Mesenchymal stem cell (in vitro differentiated cells and primary cell): ENCODE measurements around the gene CBY2.

Experiments
- DNase-seq: peaks from one replicate; pipeline ENCODE4 v3.0.0-alpha.2; 2013
- H2AFZ ChIP-seq: one replicate; pipeline ENCODE4 v1.6.1; 2013; ENCODE audit warnings: low read depth, mild to moderate bottlenecking, control low read depth, inconsistent platforms, low read length, moderate library complexity
- H2AK5ac ChIP-seq: 2 replicates; pipeline ENCODE4 v1.6.1; 2013; ENCODE audit warnings: low read length, moderate library complexity, mild to moderate bottlenecking, inconsistent platforms; ENCODE audit not compliant: severe bottlenecking
- H2BK120ac ChIP-seq: one replicate; pipeline ENCODE4 v1.6.1; 2013; ENCODE audit warnings: low read depth, mild to moderate bottlenecking, inconsistent platforms, low read length, moderate library complexity
- H2BK12ac ChIP-seq, 2 experiments: one replicate each; pipeline ENCODE4 v1.6.1; 2013; ENCODE audit warnings: inconsistent platforms in 2 of 2, low read length in 2 of 2, mild to moderate bottlenecking in 2 of 2, moderate library complexity in 2 of 2, control low read depth in 1 of 2
- H2BK15ac ChIP-seq: one replicate; pipeline ENCODE4 v1.6.1; 2013; ENCODE audit warnings: mild to moderate bottlenecking, low read depth, inconsistent platforms; ENCODE audit not compliant: poor library complexity, severe bottlenecking
- H2BK5ac ChIP-seq: 2 replicates; pipeline ENCODE4 v1.6.1; 2013; ENCODE audit warnings: low read depth, mild to moderate bottlenecking, low read length, control low read depth, inconsistent platforms; ENCODE audit not compliant: poor library complexity, severe bottlenecking
- H3K14ac ChIP-seq, 2 experiments: one replicate each; pipeline ENCODE4 v1.6.1; 2013; ENCODE audit warnings: inconsistent platforms in 2 of 2, low read length in 2 of 2, control low read depth in 1 of 2, mild to moderate bottlenecking in 1 of 2, moderate library complexity in 1 of 2
- H3K18ac ChIP-seq, 2 experiments: one replicate each; pipeline ENCODE4 v1.6.1; 2013; ENCODE audit warnings: inconsistent platforms in 2 of 2, low read length in 2 of 2, control low read depth in 1 of 2, low read depth in 1 of 2, mild to moderate bottlenecking in 1 of 2
- H3K23ac ChIP-seq, 2 experiments: one replicate each; pipeline ENCODE4 v1.6.1; 2013; ENCODE audit warnings: inconsistent platforms in 2 of 2, low read length in 2 of 2, mild to moderate bottlenecking in 2 of 2, moderate library complexity in 2 of 2, control low read depth in 1 of 2
- H3K27ac ChIP-seq: 2 replicates; pipeline ENCODE4 v1.5.1; 2013; ENCODE audit warnings: mild to moderate bottlenecking, moderate library complexity, low read length, control low read depth, inconsistent platforms; ENCODE audit not compliant: poor library complexity, severe bottlenecking
- H3K27me3 ChIP-seq, 2 experiments: 2 replicates each; pipeline versions ENCODE4 v1.6.1 to v1.7.0; 2013; ENCODE audit warnings: low read length in 2 of 2, mild to moderate bottlenecking in 2 of 2, moderate library complexity in 2 of 2, control low read depth in 1 of 2, inconsistent platforms in 1 of 2; ENCODE audit not compliant: control insufficient read depth in 1 of 2, insufficient read depth in 1 of 2
- H3K36me3 ChIP-seq, 2 experiments: 2 replicates each; pipeline versions ENCODE4 v1.6.1 to v1.7.0; 2013; ENCODE audit warnings: low read length in 2 of 2, control low read depth in 1 of 2, inconsistent platforms in 1 of 2, low read depth in 1 of 2, mild to moderate bottlenecking in 1 of 2; ENCODE audit not compliant: insufficient read depth in 2 of 2, control insufficient read depth in 1 of 2
- H3K4ac ChIP-seq, 2 experiments: one replicate each; pipeline ENCODE4 v1.6.1; 2013; ENCODE audit warnings: inconsistent platforms in 2 of 2, low read length in 2 of 2, mild to moderate bottlenecking in 2 of 2, moderate library complexity in 2 of 2, control low read depth in 1 of 2, low read depth in 1 of 2
- H3K4me1 ChIP-seq: 2 replicates; pipeline ENCODE4 v1.6.1; 2013; ENCODE audit warnings: low read depth, low read length, control low read depth; ENCODE audit not compliant: control insufficient read depth, insufficient read depth
- H3K4me2 ChIP-seq: 2 replicates; pipeline ENCODE4 v1.6.1; 2013; ENCODE audit warnings: low read length, mild to moderate bottlenecking, inconsistent platforms; ENCODE audit not compliant: poor library complexity, severe bottlenecking
- H3K4me3 ChIP-seq, 2 experiments: 2 replicates each; pipeline versions ENCODE4 v1.5.1 to v1.7.0; 2013; ENCODE audit warnings: low read length in 2 of 2, mild to moderate bottlenecking in 2 of 2, control low read depth in 1 of 2, low read depth in 1 of 2; ENCODE audit not compliant: insufficient read depth in 1 of 2
- H3K79me1 ChIP-seq: replicated peaks from 2 replicates; pipeline ENCODE4 v1.6.1; 2013; ENCODE audit warnings: mild to moderate bottlenecking, control low read depth, low read length, inconsistent platforms; ENCODE audit not compliant: poor library complexity, severe bottlenecking
- H3K9ac ChIP-seq: 2 replicates; pipeline ENCODE4 v1.7.0; 2013; ENCODE audit warnings: mild to moderate bottlenecking, low read length, moderate library complexity
- H3K9me3 ChIP-seq: 2 replicates; pipeline ENCODE4 v1.7.0; 2013; ENCODE audit warnings: mild to moderate bottlenecking, low read length; ENCODE audit not compliant: control insufficient read depth
- H4K8ac ChIP-seq: one replicate; pipeline ENCODE4 v1.6.1; 2013; ENCODE audit warnings: inconsistent platforms, mild to moderate bottlenecking, low read length, moderate library complexity
- H4K91ac ChIP-seq: one replicate; pipeline ENCODE4 v1.6.1; 2013; ENCODE audit warnings: mild to moderate bottlenecking, low read length, inconsistent platforms
- WGBS: methylation state at CpG from one replicate; pipeline ENCODE4 v1.1.7; 2013; ENCODE audit warnings: mixed read lengths; 5-methylcytosine and 5-hydroxymethylcytosine counted together

CBY2 gene

DNA sequence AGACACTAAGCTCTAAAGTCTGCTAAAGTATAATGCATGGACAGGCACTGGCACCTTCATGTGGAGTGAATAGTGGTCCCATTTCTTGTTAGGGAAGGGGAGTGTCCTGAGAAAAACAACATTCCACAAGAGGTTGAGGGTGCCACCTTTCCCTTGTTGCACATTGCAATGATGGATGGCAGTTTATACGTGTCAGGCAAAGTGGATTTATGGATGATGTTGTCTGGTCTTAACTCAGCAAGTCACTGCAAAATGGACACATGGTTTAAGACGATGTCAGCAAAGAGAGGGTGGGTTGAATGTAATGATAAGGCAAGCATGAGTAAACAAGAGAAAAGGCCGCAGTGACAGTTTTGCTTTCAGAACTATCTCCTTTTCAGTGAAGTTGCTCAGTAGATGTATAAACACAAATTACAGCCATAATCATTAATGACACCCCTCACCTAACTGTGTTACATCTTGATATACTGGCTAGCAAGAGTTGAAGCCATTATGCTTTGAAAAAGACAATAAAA, 19.6 kb upstream of the CBY2 start:
- no peak overlapping the region for H2BK5ac ChIP-seq
- H3K14ac ChIP-seq, result no peak overlapping the region
- H3K23ac ChIP-seq, result no peak overlapping the region
- H3K4me1 ChIP-seq, result no peaks in the 10 kb centered on the region
- no peak overlapping the region for H3K9ac ChIP-seq
- H3K18ac ChIP-seq, result no peak overlapping the region
- no peaks in the 10 kb centered on the region for H3K79me1 ChIP-seq
- no peak overlapping the region for H3K4me3 ChIP-seq
- no peak overlapping the region for H2BK120ac ChIP-seq
- H2AK5ac ChIP-seq, result no peak overlapping the region
- H3K4me2 ChIP-seq, result no peak overlapping the region
- H2BK15ac ChIP-seq, result no peak overlapping the region
- H3K36me3 ChIP-seq, result no peaks in the 10 kb centered on the region
- H4K91ac ChIP-seq, result no peak overlapping the region
- no peak overlapping the region for H3K27ac ChIP-seq
- no peak overlapping the region for H2BK12ac ChIP-seq
- no peak overlapping the region for H3K4ac ChIP-seq
- no peak overlapping the region for H2AFZ ChIP-seq
- WGBS, result 24% methylated on average over 2 of the region's 3 CpGs
- H4K8ac ChIP-seq, result no peak overlapping the region
- peaks cover 40 to 57% of the 10 kb centered on the region in 2 experiments for H3K27me3 ChIP-seq
- no peaks in the 10 kb centered on the region for H3K9me3 ChIP-seq
- no peak for DNase-seq

- Histone ChIP-seq H2BK5ac (no peak overlapping the region), H3K18ac (no peak overlapping the region), H3K14ac (no peak overlapping the region), H2AK5ac (no peak overlapping the region), H3K27me3 (peaks cover 46 to 60% of the 10 kb centered on the region in 2 experiments), H3K4ac (no peak overlapping the region), H4K91ac (no peak overlapping the region), H4K8ac (no peak overlapping the region), H2AFZ (no peak overlapping the region), H2BK12ac (no peak overlapping the region), H3K4me2 (no peak overlapping the region), H3K36me3 (no peaks in the 10 kb centered on the region), H3K23ac (no peak overlapping the region), H2BK120ac (no peak overlapping the region), H2BK15ac (no peak overlapping the region), H3K9ac (no peak overlapping the region), H3K9me3 (no peaks in the 10 kb centered on the region), H3K27ac (no peak overlapping the region), H3K4me1 (no peaks in the 10 kb centered on the region), H3K4me3 (no peak overlapping the region), H3K79me1 (no peaks in the 10 kb centered on the region)
- DNase-seq, result no peak
- 41% methylated on average over 3 of the region's 3 CpGs for WGBS
These were observed 18.4 kb upstream of the CBY2 start for GRCh38 chr13:45683701-45684100.

- Histone ChIP-seq H3K9ac (no peak overlapping the region), H2BK15ac (no peak overlapping the region), H3K4ac (no peak overlapping the region), H2AFZ (no peak overlapping the region), H2BK5ac (no peak overlapping the region), H3K14ac (no peak overlapping the region), H2AK5ac (no peak overlapping the region), H3K27ac (no peak overlapping the region), H3K4me1 (no peaks in the 10 kb centered on the region), H3K23ac (no peak overlapping the region), H4K8ac (no peak overlapping the region), H3K36me3 (no peaks in the 10 kb centered on the region), H3K4me2 (no peak overlapping the region), H4K91ac (no peak overlapping the region), H2BK120ac (no peak overlapping the region), H3K18ac (no peak overlapping the region), H3K4me3 (no peak overlapping the region), H3K79me1 (no peaks in the 10 kb centered on the region), H3K27me3 (peaks cover 50 to 89% of the 10 kb centered on the region in 2 experiments), H3K9me3 (peaks cover 7% of the 10 kb centered on the region), H2BK12ac (no peak overlapping the region)
- WGBS, result 88% methylated on average over 2 of the region's 4 CpGs
- no peak for DNase-seq
These were observed 13.5 kb upstream of the CBY2 start for GRCh38 chr13:45688577-45688976.

DNA sequence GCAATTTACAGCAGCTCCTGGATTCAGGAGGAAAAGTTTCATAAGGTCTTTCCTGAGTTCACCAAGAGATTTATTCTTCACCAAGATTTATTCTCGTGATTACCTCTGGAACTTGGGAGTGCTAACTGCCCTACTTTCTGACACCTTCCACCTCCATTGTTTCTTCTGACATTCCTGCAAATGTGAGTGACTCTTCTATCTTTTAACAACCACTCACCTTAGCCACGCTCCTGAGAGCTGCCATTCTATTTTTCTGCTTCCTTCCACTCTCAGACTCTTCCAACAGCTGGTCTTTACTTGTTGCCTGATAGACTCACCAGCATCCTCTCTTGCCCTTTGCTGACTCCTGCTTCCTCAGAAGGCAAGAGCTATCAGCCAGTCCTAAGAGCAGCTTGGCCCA, 11.5 kb upstream of the CBY2 start:
- Histone ChIP-seq H3K4me1 (no peaks in the 10 kb centered on the region), H4K8ac (no peak overlapping the region), H3K14ac (no peak overlapping the region), H3K9me3 (peaks cover 7% of the 10 kb centered on the region), H3K4me2 (no peak overlapping the region), H3K9ac (no peak overlapping the region), H3K4ac (no peak overlapping the region), H2BK120ac (no peak overlapping the region), H3K27me3 (peaks cover 50 to 76% of the 10 kb centered on the region in 2 experiments), H3K79me1 (no peaks in the 10 kb centered on the region), H2BK12ac (no peak overlapping the region), H2BK15ac (no peak overlapping the region), H3K23ac (no peak overlapping the region), H2BK5ac (no peak overlapping the region), H4K91ac (no peak overlapping the region), H3K36me3 (no peaks in the 10 kb centered on the region), H3K18ac (no peak overlapping the region), H2AK5ac (no peak overlapping the region), H2AFZ (no peak overlapping the region), H3K4me3 (no peak overlapping the region), H3K27ac (no peak overlapping the region)
- 56% methylated on average over 2 of the region's 2 CpGs for whole genome bisulfite sequencing
- DNase-seq, result no peak
